ENCODE data around the gene GNE.
"Not testable (repeated sequence)": the region's sequence is repeated elsewhere in the genome, so short reads cannot be mapped to it uniquely, and the experiment has no call there.

The GNE gene

GRCh38 chr9:36298566-36298965 lies 40.3 kb upstream of the GNE start:
- Histone ChIP-seq H3K14ac (ENCODE audit: low read length) (no peak overlapping the region), H3K27me3 (ENCODE audit: insufficient read depth, low read length) (no peaks in the 10 kb centered on the region), H4K91ac (ENCODE audit: low read depth, low read length) (no peak overlapping the region), H3K9me3 (ENCODE audit: insufficient read depth, low read depth, low read length) (no peaks in the 10 kb centered on the region), H4K12ac (ENCODE audit: low read depth, low read length) (no peak overlapping the region), H3K79me1 (ENCODE audit: low read length) (no peaks in the 10 kb centered on the region), H3K18ac (ENCODE audit: low read length) (no peak overlapping the region), H3K9ac (ENCODE audit: low read length) (no peak overlapping the region), H3K27ac (ENCODE audit: low read depth, low read length) (no peak overlapping the region), H3K79me2 (ENCODE audit: control insufficient read depth, insufficient read depth, low read length, poor library complexity) (no peaks in the 10 kb centered on the region), H3K4me3 (ENCODE audit: low read depth, low read length) (no peak overlapping the region), H4K8ac (ENCODE audit: low read depth, low read length) (no peak overlapping the region), H3K4me1 (ENCODE audit: control insufficient read depth in 1 of 2, insufficient read depth in 2 of 2, low read length in 2 of 2) (peaks cover 0 to 6% of the 10 kb centered on the region in 2 experiments), H3K23ac (ENCODE audit: low read length) (no peak overlapping the region), H2AFZ (ENCODE audit: insufficient read depth, low read length, poor library complexity) (no peak overlapping the region), H3K4me2 (ENCODE audit: low read length) (no peak overlapping the region), H2BK5ac (ENCODE audit: low read depth, low read length, poor library complexity) (no peak overlapping the region), H3K4ac (ENCODE audit: low read depth, low read length) (no peak overlapping the region), H2BK120ac (ENCODE audit: insufficient read depth, low read length, poor library complexity) (no peak overlapping the region), H2BK12ac (ENCODE audit: low read length) (no peak overlapping the region), H2AK5ac (ENCODE audit: low read length) (no peak overlapping the region), H3K36me3 (ENCODE audit: control insufficient read depth in 1 of 2, insufficient read depth in 2 of 2, low read length in 2 of 2) (no peaks in the 10 kb centered on the region)
- peak; percentile 66 to 71 for DNase-seq
- WGBS (ENCODE audit: extremely low coverage, insufficient coverage, insufficient read length): no CpG with 5 or more reads among the region's 3 CpGs

DNA sequence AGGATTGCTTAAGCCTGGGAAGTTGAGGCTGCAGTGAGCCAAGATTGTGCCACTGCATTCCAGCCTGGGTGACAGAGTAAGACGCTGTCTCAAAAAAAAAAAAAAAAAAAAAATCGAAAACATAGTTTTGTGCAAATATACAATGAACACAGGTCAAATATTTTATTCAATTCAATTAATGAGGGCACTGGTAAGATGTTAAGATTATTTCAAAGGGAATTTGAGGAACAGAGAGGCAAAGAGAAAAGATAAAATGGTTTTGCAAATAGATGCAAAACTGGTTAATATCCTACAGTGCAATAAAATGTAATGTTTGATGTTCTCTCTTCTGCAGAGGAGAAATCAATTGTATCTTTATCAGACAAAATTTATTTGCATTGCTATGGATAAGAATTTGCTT lies 39.5 kb upstream of the GNE start:
- H2BK5ac ChIP-seq (ENCODE audit: low read depth, low read length, poor library complexity): no peak overlapping the region
- no peak overlapping the region for H3K23ac ChIP-seq (ENCODE audit: low read length)

DNA sequence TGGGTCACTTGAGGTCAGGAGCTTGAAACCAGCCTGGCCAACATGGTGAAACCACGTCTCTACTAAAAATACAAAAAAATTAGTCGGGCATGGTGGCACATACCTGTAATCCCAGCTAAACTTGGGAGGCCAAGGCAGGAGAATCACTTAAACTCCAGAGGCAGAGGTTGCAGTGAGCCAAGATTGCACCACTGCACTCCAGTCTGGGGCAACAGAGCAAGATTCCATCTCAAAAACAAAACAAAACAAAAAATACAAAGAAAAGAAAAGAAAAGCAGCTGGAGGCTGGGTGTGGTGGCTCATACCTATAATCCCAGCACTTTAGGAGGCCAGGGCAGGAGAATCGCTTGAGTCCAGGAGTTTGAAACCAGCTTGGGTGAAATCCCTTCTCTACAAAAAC lies 36.7 kb upstream of the GNE start:
- not testable (repeated sequence) for H3K36me3 ChIP-seq (ENCODE audit: control insufficient read depth in 1 of 2, insufficient read depth in 2 of 2, low read length in 2 of 2); H4K12ac ChIP-seq (ENCODE audit: low read depth, low read length); H2BK12ac ChIP-seq (ENCODE audit: low read length); H3K4me3 ChIP-seq (ENCODE audit: low read depth, low read length); H2BK5ac ChIP-seq (ENCODE audit: low read depth, low read length, poor library complexity); H3K79me2 ChIP-seq (ENCODE audit: control insufficient read depth, insufficient read depth, low read length, poor library complexity); H3K9me3 ChIP-seq (ENCODE audit: insufficient read depth, low read depth, low read length); H3K79me1 ChIP-seq (ENCODE audit: low read length); H3K4me2 ChIP-seq (ENCODE audit: low read length); H2AFZ ChIP-seq (ENCODE audit: insufficient read depth, low read length, poor library complexity); H3K27me3 ChIP-seq (ENCODE audit: insufficient read depth, low read length); H3K23ac ChIP-seq (ENCODE audit: low read length); H3K4ac ChIP-seq (ENCODE audit: low read depth, low read length); H3K18ac ChIP-seq (ENCODE audit: low read length); H3K14ac ChIP-seq (ENCODE audit: low read length); H2AK5ac ChIP-seq (ENCODE audit: low read length); H3K9ac ChIP-seq (ENCODE audit: low read length)
- Histone ChIP-seq H3K4me1 (ENCODE audit: control insufficient read depth in 1 of 2, insufficient read depth in 2 of 2, low read length in 2 of 2) (peaks cover 11 to 15% of the 10 kb centered on the region in 2 experiments), H4K8ac (ENCODE audit: low read depth, low read length) (peak overlapping the region; percentile 31), H2BK120ac (ENCODE audit: insufficient read depth, low read length, poor library complexity) (peak overlapping the region; percentile 34), H3K27ac (ENCODE audit: low read depth, low read length) (peak overlapping the region; percentile 41), H4K91ac (ENCODE audit: low read depth, low read length) (peak overlapping the region; percentile 54)
- DNase-seq: peak; percentile 88 to 93
- WGBS (ENCODE audit: extremely low coverage, insufficient coverage, insufficient read length): no CpG with 5 or more reads among the region's 3 CpGs

More for the DNA sequence above, 39.5 kb upstream of the GNE start:
- Histone ChIP-seq H3K4me1 (ENCODE audit: control insufficient read depth in 1 of 2, insufficient read depth in 2 of 2, low read length in 2 of 2) (peaks cover 5 to 12% of the 10 kb centered on the region in 2 experiments), H3K18ac (ENCODE audit: low read length) (no peak overlapping the region), H3K79me2 (ENCODE audit: control insufficient read depth, insufficient read depth, low read length, poor library complexity) (no peaks in the 10 kb centered on the region), H3K9ac (ENCODE audit: low read length) (no peak overlapping the region), H3K79me1 (ENCODE audit: low read length) (peaks cover 2% of the 10 kb centered on the region), H3K9me3 (ENCODE audit: insufficient read depth, low read depth, low read length) (no peaks in the 10 kb centered on the region), H3K36me3 (ENCODE audit: control insufficient read depth in 1 of 2, insufficient read depth in 2 of 2, low read length in 2 of 2) (no peaks in the 10 kb centered on the region), H3K27me3 (ENCODE audit: insufficient read depth, low read length) (no peaks in the 10 kb centered on the region), H2AK5ac (ENCODE audit: low read length) (no peak overlapping the region), H3K4ac (ENCODE audit: low read depth, low read length) (no peak overlapping the region), H4K8ac (ENCODE audit: low read depth, low read length) (no peak overlapping the region), H3K14ac (ENCODE audit: low read length) (no peak overlapping the region), H3K27ac (ENCODE audit: low read depth, low read length) (no peak overlapping the region), H2BK120ac (ENCODE audit: insufficient read depth, low read length, poor library complexity) (no peak overlapping the region), H3K4me2 (ENCODE audit: low read length) (no peak overlapping the region), H4K91ac (ENCODE audit: low read depth, low read length) (no peak overlapping the region), H3K4me3 (ENCODE audit: low read depth, low read length) (no peak overlapping the region), H4K12ac (ENCODE audit: low read depth, low read length) (no peak overlapping the region), H2AFZ (ENCODE audit: insufficient read depth, low read length, poor library complexity) (no peak overlapping the region), H2BK12ac (ENCODE audit: low read length) (no peak overlapping the region)
- DNase-seq: no peak
- no CpG with 5 or more reads among the region's 2 CpGs for WGBS (ENCODE audit: extremely low coverage, insufficient coverage, insufficient read length)

- no CpG with 5 or more reads among the region's 5 CpGs for WGBS (ENCODE audit: extremely low coverage, insufficient coverage, insufficient read length)
- peak; percentile 98 to 99 for DNase-seq
- H4K12ac ChIP-seq (ENCODE audit: low read depth, low read length): no peak overlapping the region
- H2BK120ac ChIP-seq (ENCODE audit: insufficient read depth, low read length, poor library complexity): no peak overlapping the region
- no peak overlapping the region for H3K4ac ChIP-seq (ENCODE audit: low read depth, low read length)
- no peaks in the 10 kb centered on the region for H3K27me3 ChIP-seq (ENCODE audit: insufficient read depth, low read length)
- H3K79me1 ChIP-seq (ENCODE audit: low read length): peaks cover 7% of the 10 kb centered on the region
- H3K9ac ChIP-seq (ENCODE audit: low read length): no peak overlapping the region
- no peaks in the 10 kb centered on the region for H3K36me3 ChIP-seq (ENCODE audit: control insufficient read depth in 1 of 2, insufficient read depth in 2 of 2, low read length in 2 of 2)
- no peak overlapping the region for H4K8ac ChIP-seq (ENCODE audit: low read depth, low read length)
- no peak overlapping the region for H2AK5ac ChIP-seq (ENCODE audit: low read length)
- H3K18ac ChIP-seq (ENCODE audit: low read length): no peak overlapping the region
- H3K4me1 ChIP-seq (ENCODE audit: control insufficient read depth in 1 of 2, insufficient read depth in 2 of 2, low read length in 2 of 2): peaks cover 11 to 12% of the 10 kb centered on the region in 2 experiments
- H2AFZ ChIP-seq (ENCODE audit: insufficient read depth, low read length, poor library complexity): no peak overlapping the region
- H3K4me2 ChIP-seq (ENCODE audit: low read length): no peak overlapping the region
- no peak overlapping the region for H4K91ac ChIP-seq (ENCODE audit: low read depth, low read length)
- H3K23ac ChIP-seq (ENCODE audit: low read length): no peak overlapping the region
- H3K27ac ChIP-seq (ENCODE audit: low read depth, low read length): no peak overlapping the region
- no peaks in the 10 kb centered on the region for H3K79me2 ChIP-seq (ENCODE audit: control insufficient read depth, insufficient read depth, low read length, poor library complexity)
- H2BK12ac ChIP-seq (ENCODE audit: low read length): no peak overlapping the region
- H3K9me3 ChIP-seq (ENCODE audit: insufficient read depth, low read depth, low read length): no peaks in the 10 kb centered on the region
- H3K4me3 ChIP-seq (ENCODE audit: low read depth, low read length): no peak overlapping the region
- H3K14ac ChIP-seq (ENCODE audit: low read length): no peak overlapping the region
- no peak overlapping the region for H2BK5ac ChIP-seq (ENCODE audit: low read depth, low read length, poor library complexity)
Observed at GRCh38 chr9:36293918-36294317, 35.7 kb upstream of the GNE start.

Measured in trophoblast cell (in vitro differentiated cells and primary cell).